ENCODE results near the gene PDCL2. TPM values are rescaled to one million over a fixed set of nuclear protein-coding genes. Genes with fewer than 3 reads are reported as not detected.

PDCL2 gene
- polyA plus RNA-seq, 1 donor from 2014 or later, result not detected

DNA sequence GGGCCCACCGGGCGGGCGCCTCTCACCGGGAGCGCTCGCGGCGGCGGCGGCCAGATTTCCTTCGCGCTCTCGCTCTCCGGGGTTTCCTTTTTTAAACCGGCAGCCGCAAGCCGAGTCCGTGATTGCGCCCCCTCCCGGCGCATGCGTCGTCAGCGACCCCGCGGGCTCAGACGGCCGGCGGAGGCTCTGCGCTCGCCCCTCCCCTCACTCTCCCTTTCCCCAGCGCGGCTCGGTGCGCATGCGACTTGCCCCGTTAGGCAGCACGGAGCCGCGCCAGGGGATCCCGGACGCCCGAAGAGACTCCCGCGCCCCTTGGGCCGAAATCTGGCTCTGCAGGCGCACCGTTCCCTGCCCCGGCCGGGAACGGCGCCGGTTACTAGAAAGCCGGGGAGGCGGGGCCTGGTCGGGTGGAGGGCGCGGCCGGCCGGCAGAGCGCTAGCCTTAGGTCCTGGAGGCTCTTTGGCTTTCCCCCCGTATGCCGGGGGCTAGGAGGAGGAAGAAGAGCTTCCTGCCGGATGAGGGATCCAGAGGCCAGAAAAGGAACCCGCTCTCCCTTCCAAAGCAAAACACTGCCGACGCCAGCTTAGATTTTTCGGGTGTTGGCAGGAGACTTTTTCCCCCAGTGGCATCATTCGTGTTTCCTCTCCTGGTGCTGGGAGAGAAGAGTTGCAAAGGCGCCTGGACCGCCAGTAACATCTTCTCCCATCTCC, 45.1 kb downstream of the PDCL2 start, which contains the start of gene CLOCK (continued):
- TF ChIP-seq, protein P1, sequence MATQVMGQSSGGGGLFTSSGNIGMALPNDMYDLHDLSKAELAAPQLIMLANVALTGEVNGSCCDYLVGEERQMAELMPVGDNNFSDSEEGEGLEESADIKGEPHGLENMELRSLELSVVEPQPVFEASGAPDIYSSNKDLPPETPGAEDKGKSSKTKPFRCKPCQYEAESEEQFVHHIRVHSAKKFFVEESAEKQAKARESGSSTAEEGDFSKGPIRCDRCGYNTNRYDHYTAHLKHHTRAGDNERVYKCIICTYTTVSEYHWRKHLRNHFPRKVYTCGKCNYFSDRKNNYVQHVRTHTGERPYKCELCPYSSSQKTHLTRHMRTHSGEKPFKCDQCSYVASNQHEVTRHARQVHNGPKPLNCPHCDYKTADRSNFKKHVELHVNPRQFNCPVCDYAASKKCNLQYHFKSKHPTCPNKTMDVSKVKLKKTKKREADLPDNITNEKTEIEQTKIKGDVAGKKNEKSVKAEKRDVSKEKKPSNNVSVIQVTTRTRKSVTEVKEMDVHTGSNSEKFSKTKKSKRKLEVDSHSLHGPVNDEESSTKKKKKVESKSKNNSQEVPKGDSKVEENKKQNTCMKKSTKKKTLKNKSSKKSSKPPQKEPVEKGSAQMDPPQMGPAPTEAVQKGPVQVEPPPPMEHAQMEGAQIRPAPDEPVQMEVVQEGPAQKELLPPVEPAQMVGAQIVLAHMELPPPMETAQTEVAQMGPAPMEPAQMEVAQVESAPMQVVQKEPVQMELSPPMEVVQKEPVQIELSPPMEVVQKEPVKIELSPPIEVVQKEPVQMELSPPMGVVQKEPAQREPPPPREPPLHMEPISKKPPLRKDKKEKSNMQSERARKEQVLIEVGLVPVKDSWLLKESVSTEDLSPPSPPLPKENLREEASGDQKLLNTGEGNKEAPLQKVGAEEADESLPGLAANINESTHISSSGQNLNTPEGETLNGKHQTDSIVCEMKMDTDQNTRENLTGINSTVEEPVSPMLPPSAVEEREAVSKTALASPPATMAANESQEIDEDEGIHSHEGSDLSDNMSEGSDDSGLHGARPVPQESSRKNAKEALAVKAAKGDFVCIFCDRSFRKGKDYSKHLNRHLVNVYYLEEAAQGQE (IDR thresholded peaks at IDR 0.05; ENCODE audit: borderline replicate concordance), result no peak

DNA sequence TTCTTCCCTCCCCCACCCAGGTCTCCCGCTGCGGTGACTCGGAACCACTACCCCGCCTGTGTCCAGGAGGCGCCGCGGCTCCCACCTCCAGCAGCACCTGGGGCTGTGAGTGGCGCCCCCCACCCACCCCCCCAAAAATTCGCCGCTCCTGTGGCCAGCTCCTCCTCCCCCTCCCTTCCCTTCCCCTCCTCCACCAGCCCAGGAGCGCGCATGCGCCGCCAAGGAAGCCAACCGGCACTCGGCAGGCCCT, 45.6 kb downstream of the PDCL2 start:
- no peaks in the 10 kb centered on the region for H3K36me3 ChIP-seq (ENCODE audit: insufficient read depth, low read length)
- no peak overlapping the region for H3K4me2 ChIP-seq (ENCODE audit: low read length)
- H3K9me2 ChIP-seq (ENCODE audit: insufficient read depth, low read length), result no peaks in the 10 kb centered on the region
- TF ChIP-seq EZH2 (IDR thresholded peaks at IDR 0.05; ENCODE audit: borderline replicate concordance, insufficient read depth, low read length, poor library complexity, severe bottlenecking), result no peak
- no peak for TF ChIP-seq EP300 (conservative IDR thresholded peaks at IDR 0.05; ENCODE audit: poor library complexity, severe bottlenecking)
- no peaks in the 10 kb centered on the region for H3K27me3 ChIP-seq (ENCODE audit: insufficient read depth, low read depth, low read length)
- no peaks in the 10 kb centered on the region for H3K9me3 ChIP-seq (ENCODE audit: low read length)
- H3K4me3 ChIP-seq (ENCODE audit: low read length), result peak overlapping the region; percentile 98
- peak overlapping the region; percentile 91 for H3K27ac ChIP-seq (ENCODE audit: low read length)
- H3F3A ChIP-seq (ENCODE audit: insufficient read depth, low read length, poor library complexity, severe bottlenecking), result peaks cover 7% of the 10 kb centered on the region
- peak overlapping the region; percentile 88 for H3K9ac ChIP-seq (ENCODE audit: low read length)
- H2AFZ ChIP-seq (ENCODE audit: low read depth, low read length), result no peak overlapping the region
- H4K20me1 ChIP-seq (ENCODE audit: insufficient read depth), result no peaks in the 10 kb centered on the region
- H3K79me2 ChIP-seq (replicated peaks; ENCODE audit: insufficient read depth, low read length), result peaks cover 33% of the 10 kb centered on the region

DNA sequence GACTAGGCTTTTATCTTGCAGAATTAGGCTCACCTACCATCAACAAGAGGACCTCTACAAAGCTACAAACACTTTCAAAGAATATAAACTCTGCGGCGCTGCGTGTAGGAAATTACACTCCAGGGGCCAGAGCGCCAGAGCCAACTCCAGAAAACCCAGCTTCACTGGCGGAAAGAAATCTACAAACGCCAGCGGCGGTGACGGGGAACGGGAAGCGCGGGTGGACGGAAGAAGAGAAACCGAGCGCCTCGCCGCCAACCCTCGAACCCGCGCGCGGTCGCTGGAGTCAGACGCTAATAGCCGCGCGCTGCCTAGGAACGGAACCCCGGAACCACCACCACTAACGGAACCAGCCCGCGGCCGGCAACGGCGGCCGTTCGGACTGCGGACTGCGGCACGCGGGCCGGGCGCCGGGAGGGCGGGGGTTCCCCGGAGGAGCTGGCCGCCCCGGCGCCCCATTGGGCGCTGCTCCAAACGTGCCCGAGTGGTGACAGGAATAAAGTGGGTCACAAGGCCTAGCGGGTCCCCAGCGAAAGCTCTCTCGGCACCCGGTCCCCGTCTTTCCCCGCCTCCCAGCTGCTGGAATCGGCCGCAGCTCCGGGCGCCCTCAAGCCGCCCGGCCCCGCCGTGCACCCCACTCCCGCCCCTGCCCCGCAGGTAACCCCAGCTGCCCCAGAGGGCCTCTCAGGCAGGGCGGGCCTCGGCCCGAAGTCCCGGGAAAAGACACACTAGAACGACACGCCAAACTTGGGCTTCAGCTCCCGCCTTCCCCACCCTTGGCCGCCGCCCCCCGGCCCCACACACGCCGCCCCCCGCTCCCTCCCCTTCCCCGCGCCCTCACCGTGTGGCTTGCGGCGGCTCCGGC, 46.2 kb downstream of the PDCL2 start:
- Histone ChIP-seq H3K9ac (ENCODE audit: low read length) (peak overlapping the region; percentile 88), H3K4me3 (ENCODE audit: low read length) (peak overlapping the region; percentile 98), H3K27ac (ENCODE audit: low read length) (peak overlapping the region; percentile 91), H3F3A (ENCODE audit: insufficient read depth, low read length, poor library complexity, severe bottlenecking) (peaks cover 7% of the 10 kb centered on the region), H3K79me2 (replicated peaks; ENCODE audit: insufficient read depth, low read length) (peaks cover 38% of the 10 kb centered on the region), H3K36me3 (ENCODE audit: insufficient read depth, low read length) (no peaks in the 10 kb centered on the region), H3K9me3 (ENCODE audit: low read length) (no peaks in the 10 kb centered on the region), H3K4me2 (ENCODE audit: low read length) (peak overlapping the region; percentile 94), H3K27me3 (ENCODE audit: insufficient read depth, low read depth, low read length) (no peaks in the 10 kb centered on the region), H3K9me2 (ENCODE audit: insufficient read depth, low read length) (no peaks in the 10 kb centered on the region), H2AFZ (ENCODE audit: low read depth, low read length) (peak overlapping the region; percentile 17), H4K20me1 (ENCODE audit: insufficient read depth) (no peaks in the 10 kb centered on the region)
- TF ChIP-seq EP300 (conservative IDR thresholded peaks at IDR 0.05; ENCODE audit: poor library complexity, severe bottlenecking) (no peak), POLR2AphosphoS5 (IDR thresholded peaks at IDR 0.05) (no peak), RAD21 (conservative IDR thresholded peaks at IDR 0.05) (no peak), TAF1 (IDR thresholded peaks at IDR 0.05; ENCODE audit: low read depth) (no peak), SMC3 (conservative IDR thresholded peaks at IDR 0.05; ENCODE audit: poor library complexity) (peak; percentile 36), EZH2 (IDR thresholded peaks at IDR 0.05; ENCODE audit: borderline replicate concordance, insufficient read depth, low read length, poor library complexity, severe bottlenecking) (no peak), MXI1 (conservative IDR thresholded peaks at IDR 0.05; ENCODE audit: poor library complexity, severe bottlenecking) (peak; percentile 78)
- TF ChIP-seq, protein P1 (IDR thresholded peaks at IDR 0.05; ENCODE audit: borderline replicate concordance), result no peak
- TF ChIP-seq, protein P2, sequence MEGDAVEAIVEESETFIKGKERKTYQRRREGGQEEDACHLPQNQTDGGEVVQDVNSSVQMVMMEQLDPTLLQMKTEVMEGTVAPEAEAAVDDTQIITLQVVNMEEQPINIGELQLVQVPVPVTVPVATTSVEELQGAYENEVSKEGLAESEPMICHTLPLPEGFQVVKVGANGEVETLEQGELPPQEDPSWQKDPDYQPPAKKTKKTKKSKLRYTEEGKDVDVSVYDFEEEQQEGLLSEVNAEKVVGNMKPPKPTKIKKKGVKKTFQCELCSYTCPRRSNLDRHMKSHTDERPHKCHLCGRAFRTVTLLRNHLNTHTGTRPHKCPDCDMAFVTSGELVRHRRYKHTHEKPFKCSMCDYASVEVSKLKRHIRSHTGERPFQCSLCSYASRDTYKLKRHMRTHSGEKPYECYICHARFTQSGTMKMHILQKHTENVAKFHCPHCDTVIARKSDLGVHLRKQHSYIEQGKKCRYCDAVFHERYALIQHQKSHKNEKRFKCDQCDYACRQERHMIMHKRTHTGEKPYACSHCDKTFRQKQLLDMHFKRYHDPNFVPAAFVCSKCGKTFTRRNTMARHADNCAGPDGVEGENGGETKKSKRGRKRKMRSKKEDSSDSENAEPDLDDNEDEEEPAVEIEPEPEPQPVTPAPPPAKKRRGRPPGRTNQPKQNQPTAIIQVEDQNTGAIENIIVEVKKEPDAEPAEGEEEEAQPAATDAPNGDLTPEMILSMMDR (IDR thresholded peaks at IDR 0.05; ENCODE audit: poor library complexity, severe bottlenecking), result no peak

Measured in neural cell (in vitro differentiated cells).